Coronary artery (tissue), 2 donors: ENCODE measurements around the gene KIAA1755.

ENCODE experiments used
- DNase-seq: peaks from one replicate; pipeline ENCODE4 v3.0.0-alpha.2; 2017; ENCODE audit warnings: low spot score
- H3K27ac ChIP-seq, 2 donors: fragments of 200-600 bp; sonication (generic); one replicate each; pipeline ENCODE4 v1.5.1; 2016 to 2019
- H3K4me3 ChIP-seq: fragments of 200-600 bp; sonication (generic); 2 replicates; pipeline ENCODE4 v1.5.1; 2016; ENCODE audit warnings: mild to moderate bottlenecking, moderate library complexity
- TF ChIP-seq, protein P1 (sequence below): fragments of 200-600 bp; sonication (generic); IDR thresholded peaks from one replicate; pipeline ENCODE4 v1.5.1; 2019; ENCODE audit warnings: antibody characterized with exemption

The KIAA1755 gene

DNA sequence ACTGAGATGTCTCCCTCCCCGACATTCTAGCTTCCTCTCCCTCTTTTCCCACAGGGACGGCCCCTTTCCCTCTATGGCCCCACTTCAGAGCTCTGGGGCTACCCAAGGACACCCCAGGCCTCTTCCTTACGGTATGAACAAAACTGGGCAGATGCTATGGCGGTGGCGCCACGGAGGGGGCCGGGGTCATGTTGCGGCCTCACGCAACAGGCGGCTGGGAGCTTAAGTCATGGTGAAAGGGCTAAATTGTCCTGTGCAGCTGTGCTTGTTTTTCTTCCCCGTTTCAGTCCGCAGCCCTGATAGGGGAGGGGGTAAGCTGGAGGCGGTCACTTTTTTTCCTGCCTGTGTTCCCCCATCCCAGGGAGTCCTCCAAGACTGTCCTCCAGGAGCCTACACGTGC is 17.6 kb upstream of the KIAA1755 start:
- no peak overlapping the region for H3K27ac ChIP-seq
- no peak for DNase-seq
- TF ChIP-seq, protein P1, sequence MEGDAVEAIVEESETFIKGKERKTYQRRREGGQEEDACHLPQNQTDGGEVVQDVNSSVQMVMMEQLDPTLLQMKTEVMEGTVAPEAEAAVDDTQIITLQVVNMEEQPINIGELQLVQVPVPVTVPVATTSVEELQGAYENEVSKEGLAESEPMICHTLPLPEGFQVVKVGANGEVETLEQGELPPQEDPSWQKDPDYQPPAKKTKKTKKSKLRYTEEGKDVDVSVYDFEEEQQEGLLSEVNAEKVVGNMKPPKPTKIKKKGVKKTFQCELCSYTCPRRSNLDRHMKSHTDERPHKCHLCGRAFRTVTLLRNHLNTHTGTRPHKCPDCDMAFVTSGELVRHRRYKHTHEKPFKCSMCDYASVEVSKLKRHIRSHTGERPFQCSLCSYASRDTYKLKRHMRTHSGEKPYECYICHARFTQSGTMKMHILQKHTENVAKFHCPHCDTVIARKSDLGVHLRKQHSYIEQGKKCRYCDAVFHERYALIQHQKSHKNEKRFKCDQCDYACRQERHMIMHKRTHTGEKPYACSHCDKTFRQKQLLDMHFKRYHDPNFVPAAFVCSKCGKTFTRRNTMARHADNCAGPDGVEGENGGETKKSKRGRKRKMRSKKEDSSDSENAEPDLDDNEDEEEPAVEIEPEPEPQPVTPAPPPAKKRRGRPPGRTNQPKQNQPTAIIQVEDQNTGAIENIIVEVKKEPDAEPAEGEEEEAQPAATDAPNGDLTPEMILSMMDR = no peak
- H3K4me3 ChIP-seq = no peak overlapping the region

DNA sequence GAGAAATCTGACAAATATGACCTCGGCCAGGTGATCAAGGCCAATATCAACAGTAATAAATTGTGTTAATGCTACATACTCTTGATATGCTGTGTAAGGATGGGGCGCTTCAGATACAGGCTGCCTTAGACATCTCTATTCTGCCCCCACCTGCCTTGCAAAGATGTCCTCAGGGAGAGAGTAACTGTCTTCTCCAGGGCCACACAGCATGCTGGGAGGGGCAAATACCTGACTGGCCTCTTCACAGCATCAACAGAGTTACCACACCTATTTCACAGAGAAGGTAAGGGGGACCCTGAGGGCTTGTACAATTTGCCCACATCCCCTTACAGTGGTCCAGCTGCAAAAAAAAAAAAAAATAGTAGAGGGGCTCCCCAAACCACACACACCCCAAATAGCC is 17.2 kb upstream of the KIAA1755 start:
- TF ChIP-seq, protein P1 = no peak

DNA sequence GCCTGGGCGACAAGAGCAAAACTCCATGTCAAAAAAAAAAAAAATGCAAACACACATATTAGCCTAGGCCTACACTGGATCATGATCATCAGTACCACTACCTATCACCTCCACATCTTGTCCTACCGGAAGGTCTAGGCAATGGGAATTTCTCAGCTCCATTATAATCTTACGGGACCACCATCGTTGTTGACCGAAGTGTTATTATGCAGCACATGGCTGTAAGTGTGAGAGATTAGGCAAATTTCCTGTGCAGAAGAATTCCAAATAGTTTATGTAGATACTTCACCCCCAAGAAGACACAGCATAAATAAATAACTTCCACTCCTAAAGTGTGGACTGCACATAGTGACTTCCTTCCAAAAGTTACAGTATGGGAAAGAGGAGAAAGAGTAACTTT is 16.8 kb upstream of the KIAA1755 start:
- no peak overlapping the region for H3K27ac ChIP-seq
- no peak overlapping the region for H3K4me3 ChIP-seq
- TF ChIP-seq, protein P1 = no peak
- DNase-seq = no peak

More for the DNA sequence above, 17.2 kb upstream of the KIAA1755 start:
- Histone ChIP-seq H3K4me3 (no peak overlapping the region), H3K27ac (no peak overlapping the region)
- DNase-seq = no peak

DNA sequence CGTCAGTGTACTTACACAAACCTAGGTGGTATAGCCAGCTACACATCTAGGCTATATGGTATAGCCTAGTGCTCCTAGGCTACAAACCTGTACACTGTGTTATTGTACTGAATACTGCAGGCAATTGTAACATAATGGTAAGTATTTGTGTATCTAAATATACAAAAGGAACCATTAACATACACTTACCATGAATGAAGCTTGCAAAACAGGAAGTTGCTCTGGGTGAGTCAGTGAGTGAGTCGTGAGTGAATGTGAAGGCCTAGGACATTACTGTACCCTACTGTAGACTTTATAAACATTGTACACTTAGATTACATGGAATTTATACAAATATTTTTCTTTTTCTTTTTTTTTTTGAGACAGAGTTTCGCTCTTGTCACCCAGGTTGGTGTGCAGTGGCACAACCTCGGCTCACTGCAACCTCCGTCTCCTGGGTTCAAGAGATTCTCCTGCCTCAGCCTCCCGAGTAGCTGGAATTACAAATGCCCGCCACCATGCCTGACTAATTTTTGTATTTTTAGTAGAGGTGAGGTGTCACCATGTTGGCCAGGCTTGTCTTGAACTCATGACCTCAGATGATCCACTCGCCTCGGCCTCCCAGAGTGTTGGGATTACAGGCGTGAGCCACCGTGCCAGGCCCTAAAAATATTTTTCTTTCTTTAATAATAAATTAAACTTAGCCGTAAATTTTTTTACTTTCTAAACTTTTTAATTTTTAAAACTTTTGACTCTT is 15.4 kb upstream of the KIAA1755 start:
- TF ChIP-seq, protein P1 = no peak
- DNase-seq = no peak
- no peak overlapping the region for H3K27ac ChIP-seq
- no peak overlapping the region for H3K4me3 ChIP-seq

DNA sequence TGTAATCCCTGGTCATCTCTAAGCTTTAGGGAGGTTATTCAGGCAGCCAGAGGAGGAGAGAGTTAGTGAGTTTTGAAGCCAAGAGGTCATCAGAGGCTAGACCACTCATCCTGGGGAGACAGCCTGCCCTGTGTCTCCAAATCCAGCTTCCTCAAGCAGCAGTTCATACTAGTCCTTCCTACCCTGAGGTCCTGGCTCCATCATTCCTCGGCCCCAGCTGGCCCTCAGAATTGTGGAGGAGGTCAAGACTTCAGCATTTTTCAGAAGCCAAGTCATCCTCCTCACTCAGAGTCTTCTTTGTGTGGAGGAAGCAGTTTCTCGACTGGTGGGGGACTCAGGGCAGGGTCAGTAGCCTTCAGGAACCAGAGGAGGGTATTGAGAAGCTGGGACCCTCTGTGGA is 12.4 kb upstream of the KIAA1755 start:
- peak; percentile 64 for DNase-seq
- TF ChIP-seq, protein P1 = no peak
- Histone ChIP-seq H3K27ac (peak overlapping the region in 1 of 2 donors; percentile 81), H3K4me3 (no peak overlapping the region)

DNA sequence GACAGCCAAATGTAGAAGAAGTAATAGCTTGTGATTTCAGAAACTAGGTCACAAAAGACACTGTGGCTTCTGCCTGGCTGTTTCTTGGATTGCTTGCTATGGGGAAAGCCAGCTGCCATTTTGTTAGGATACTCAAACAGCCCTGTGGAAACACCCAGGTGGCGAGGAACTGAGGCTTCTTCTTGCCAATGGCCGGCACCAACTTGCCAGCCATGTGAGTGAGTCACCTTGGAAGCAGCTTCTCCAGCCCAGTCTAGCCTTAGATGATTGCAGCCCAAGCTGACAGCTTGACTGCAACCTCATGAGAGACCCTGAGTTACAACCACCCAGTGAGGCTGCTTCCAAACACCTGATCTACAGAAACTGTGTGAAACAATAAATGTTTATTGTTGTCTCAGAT is 11.9 kb upstream of the KIAA1755 start:
- DNase-seq = no peak
- Histone ChIP-seq H3K4me3 (no peak overlapping the region), H3K27ac (peak overlapping the region in 1 of 2 donors; percentile 81)
- TF ChIP-seq, protein P1 = no peak

DNA sequence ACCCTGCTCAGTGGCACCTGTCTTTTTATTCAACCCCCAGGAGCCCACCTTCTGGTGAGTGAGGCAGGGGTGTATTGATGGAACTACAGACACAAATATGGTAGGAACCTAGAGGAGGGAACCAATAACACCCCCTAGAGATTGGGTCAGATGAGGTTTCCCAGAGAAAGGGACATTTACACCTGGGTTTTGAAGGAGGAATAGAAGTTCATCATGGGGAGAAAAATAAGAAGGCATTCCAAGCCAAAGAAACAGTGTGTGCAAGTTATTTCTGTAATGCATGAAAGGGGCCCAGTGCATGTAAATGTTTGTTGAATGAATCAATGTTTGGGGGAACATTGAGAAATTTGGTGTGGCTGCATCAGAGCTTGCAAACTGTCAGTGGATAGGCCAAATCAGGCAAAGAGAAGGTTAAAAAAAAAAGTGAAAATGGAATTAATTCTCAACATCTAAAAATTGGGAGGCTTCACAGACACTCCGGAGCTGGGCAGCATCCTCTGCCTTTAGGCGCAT is 11.1 kb upstream of the KIAA1755 start:
- no peak overlapping the region for H3K4me3 ChIP-seq
- H3K27ac ChIP-seq = peak overlapping the region; percentile 32 to 81
- TF ChIP-seq, protein P1 = no peak
- no peak for DNase-seq
